Duodenal mucosa (tissue), 2 donors: ENCODE measurements around the gene PLAAT1.

Experiments used
- H3K27ac ChIP-seq: one replicate; pipeline ENCODE4 v1.7.0; 2013; ENCODE audit warnings: low read depth, low read length
- H3K27me3 ChIP-seq, 2 donors: one replicate each; pipeline ENCODE4 v1.7.0; 2013; ENCODE audit warnings: low read length in 2 of 2, control low read depth in 1 of 2; ENCODE audit not compliant: insufficient read depth in 2 of 2, control insufficient read depth in 1 of 2
- H3K36me3 ChIP-seq, 2 donors: one replicate each; pipeline ENCODE4 v1.7.0; 2013; ENCODE audit warnings: low read length in 2 of 2, control low read depth in 1 of 2; ENCODE audit not compliant: insufficient read depth in 2 of 2, control insufficient read depth in 1 of 2
- H3K4me1 ChIP-seq, 2 donors: one replicate each; pipeline ENCODE4 v1.7.0; 2013; ENCODE audit warnings: low read length in 2 of 2, control low read depth in 1 of 2; ENCODE audit not compliant: insufficient read depth in 2 of 2, control insufficient read depth in 1 of 2
- H3K4me3 ChIP-seq, 2 donors: one replicate each; pipeline ENCODE4 v1.7.0; 2013; ENCODE audit warnings: low read length in 2 of 2, low read depth in 1 of 2
- H3K9ac ChIP-seq, 2 donors: one replicate each; pipeline ENCODE4 v1.7.0; 2013; ENCODE audit warnings: low read length in 2 of 2, low read depth in 1 of 2
- H3K9me3 ChIP-seq, 2 donors: one replicate each; pipeline ENCODE4 v1.7.0; 2013; ENCODE audit warnings: low read length in 2 of 2, control low read depth in 1 of 2; ENCODE audit not compliant: control insufficient read depth in 1 of 2

Gene PLAAT1

GRCh38 chr3:193297421-193297820, 56.4 kb downstream of the PLAAT1 start:
- no peaks in the 10 kb centered on the region for H3K4me1 ChIP-seq
- no peak overlapping the region for H3K4me3 ChIP-seq
- H3K27ac ChIP-seq, result no peak overlapping the region
- no peaks in the 10 kb centered on the region for H3K36me3 ChIP-seq
- H3K9me3 ChIP-seq, result no peaks in the 10 kb centered on the region
- H3K27me3 ChIP-seq, result no peaks in the 10 kb centered on the region
- no peak overlapping the region for H3K9ac ChIP-seq

GRCh38 chr3:193301433-193301832, 60.4 kb downstream of the PLAAT1 start:
- Histone ChIP-seq H3K9me3 (no peaks in the 10 kb centered on the region), H3K27ac (no peak overlapping the region), H3K4me1 (no peaks in the 10 kb centered on the region), H3K4me3 (no peak overlapping the region), H3K27me3 (no peaks in the 10 kb centered on the region), H3K36me3 (no peaks in the 10 kb centered on the region), H3K9ac (no peak overlapping the region)

DNA sequence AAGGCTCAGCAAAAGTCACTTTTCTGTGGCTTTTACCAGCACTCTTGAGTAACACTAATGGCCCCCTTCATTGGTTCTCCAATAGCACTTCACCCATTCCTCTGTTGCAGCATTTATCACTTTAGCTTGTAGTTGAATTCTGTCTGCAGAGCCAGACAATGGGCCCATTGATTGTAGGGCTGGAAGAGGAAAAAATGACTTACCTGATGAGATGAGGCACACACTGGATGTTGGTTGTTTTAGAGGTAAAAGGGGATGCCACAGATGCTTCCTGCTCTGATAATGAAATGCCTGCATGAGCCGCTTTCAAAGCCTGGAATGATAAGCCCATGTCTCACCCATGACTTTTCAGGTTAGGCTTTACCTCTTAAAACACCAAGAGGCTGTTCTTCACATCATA, 64.3 kb downstream of the PLAAT1 start:
- Histone ChIP-seq H3K9ac (no peak overlapping the region), H3K9me3 (no peaks in the 10 kb centered on the region), H3K27me3 (no peaks in the 10 kb centered on the region), H3K4me3 (no peak overlapping the region), H3K36me3 (no peaks in the 10 kb centered on the region), H3K27ac (no peak overlapping the region), H3K4me1 (no peaks in the 10 kb centered on the region)

DNA sequence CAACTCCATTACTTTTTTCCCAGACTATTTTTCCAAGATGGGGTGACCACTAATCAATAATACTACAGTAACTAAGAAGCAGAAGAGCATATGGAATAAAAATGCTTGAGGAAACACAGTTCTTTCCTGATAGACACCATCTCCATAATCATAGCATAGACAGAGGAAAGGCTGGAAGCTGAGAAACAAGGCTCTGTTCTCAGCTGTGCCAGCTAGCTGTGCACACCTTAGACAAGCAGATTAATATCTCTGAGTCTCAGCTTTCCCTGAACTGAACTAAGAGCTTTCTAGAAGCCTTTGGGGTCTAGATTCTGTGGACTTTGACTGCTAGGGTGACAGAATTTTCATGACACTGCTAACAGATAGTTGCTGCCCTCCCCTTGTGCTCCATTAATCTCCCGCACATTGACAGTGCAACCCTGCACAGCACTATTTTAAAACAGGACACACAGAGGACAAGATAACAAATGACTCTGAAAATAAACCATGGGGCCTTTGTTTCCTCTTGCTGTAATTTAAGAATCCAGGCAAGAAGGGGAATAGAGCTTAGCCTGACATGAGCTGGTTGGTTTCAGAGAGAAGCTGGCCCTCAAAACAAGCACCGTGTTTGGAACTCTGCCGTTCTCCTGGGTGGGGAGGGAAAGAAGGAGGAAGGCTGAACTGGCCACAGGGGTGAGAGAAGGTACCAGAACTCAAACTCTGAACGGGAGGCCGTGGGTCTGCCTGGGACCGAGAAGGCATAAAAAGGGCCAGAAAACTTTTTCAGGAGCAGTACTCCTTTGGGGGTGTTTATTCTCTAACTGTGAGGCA, 70.1 kb downstream of the PLAAT1 start:
- Histone ChIP-seq H3K9me3 (no peaks in the 10 kb centered on the region), H3K27me3 (no peaks in the 10 kb centered on the region), H3K36me3 (no peaks in the 10 kb centered on the region), H3K9ac (no peak overlapping the region), H3K27ac (no peak overlapping the region), H3K4me3 (no peak overlapping the region), H3K4me1 (no peaks in the 10 kb centered on the region)

DNA sequence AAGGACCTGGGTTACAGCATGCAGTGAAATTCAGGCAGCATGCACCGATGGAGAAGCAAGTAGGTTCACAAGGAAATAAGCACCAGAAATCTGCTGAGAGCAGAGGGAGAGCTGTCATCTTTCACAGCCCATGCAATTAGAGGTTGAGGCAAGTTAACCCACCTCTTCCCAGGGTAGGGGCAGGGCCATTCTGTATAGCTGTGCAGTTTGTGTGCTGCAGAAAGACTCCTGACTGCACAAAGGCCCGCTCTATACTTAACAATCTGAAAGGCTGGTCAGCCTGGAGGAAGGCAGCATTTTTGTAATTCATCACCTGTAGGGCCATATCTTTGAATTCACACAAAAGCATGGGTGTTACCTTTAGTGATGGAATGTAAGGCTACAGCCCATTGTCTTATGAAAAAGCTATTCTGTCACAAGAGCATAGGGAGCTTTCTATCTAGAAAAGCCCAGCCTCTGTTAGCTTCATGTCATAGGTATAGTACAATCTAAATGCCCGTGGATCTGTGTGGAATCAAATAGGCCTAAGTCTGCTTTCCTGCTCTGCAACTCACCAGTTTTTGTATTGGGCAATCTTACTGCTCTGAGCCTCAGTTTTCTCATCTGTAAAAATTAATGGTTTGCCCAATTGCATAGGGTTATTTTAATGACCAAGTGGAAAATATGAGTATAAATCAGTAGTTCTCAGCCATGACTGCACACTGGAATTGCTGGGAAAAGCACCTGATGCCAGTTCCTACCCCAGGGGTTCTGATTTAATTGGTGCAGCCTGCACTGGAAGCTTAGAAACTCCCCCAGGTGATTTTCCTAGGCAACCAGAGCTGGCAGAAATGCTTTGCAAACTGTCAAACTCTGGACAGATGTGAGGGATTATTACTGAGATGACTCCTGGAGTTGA, 72.3 kb downstream of the PLAAT1 start:
- no peaks in the 10 kb centered on the region for H3K27me3 ChIP-seq
- no peaks in the 10 kb centered on the region for H3K4me1 ChIP-seq

DNA sequence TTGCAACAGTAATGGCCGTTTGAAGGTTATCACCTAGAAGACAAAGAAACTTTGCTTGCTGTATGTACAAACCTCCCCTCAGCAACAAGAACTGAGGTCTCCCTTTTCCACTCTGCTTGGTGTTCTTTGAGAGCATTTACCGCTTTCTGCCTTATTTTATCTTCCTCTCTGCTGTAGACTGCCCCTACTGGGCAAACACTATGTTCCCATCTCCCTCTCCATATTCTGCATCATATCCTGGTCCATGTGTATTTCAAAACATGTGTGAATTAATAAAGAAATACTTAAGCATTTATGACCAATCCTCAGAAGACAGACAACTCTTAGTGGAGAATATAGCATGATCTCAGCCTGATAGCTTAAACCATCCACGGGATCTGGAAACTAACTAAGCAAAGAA, 73.1 kb downstream of the PLAAT1 start:
- Histone ChIP-seq H3K27ac (no peak overlapping the region), H3K9ac (no peak overlapping the region), H3K36me3 (no peaks in the 10 kb centered on the region), H3K4me1 (no peaks in the 10 kb centered on the region), H3K4me3 (no peak overlapping the region), H3K9me3 (no peaks in the 10 kb centered on the region), H3K27me3 (no peaks in the 10 kb centered on the region)

More for the DNA sequence above, 72.3 kb downstream of the PLAAT1 start:
- Histone ChIP-seq H3K27ac (no peak overlapping the region), H3K9me3 (no peaks in the 10 kb centered on the region), H3K9ac (no peak overlapping the region), H3K4me3 (no peak overlapping the region), H3K36me3 (no peaks in the 10 kb centered on the region)

GRCh38 chr3:193317682-193318300, 76.8 kb downstream of the PLAAT1 start:
- H3K9me3 ChIP-seq, result no peaks in the 10 kb centered on the region
- H3K4me1 ChIP-seq, result no peaks in the 10 kb centered on the region
- H3K27me3 ChIP-seq, result no peaks in the 10 kb centered on the region
- H3K36me3 ChIP-seq, result no peaks in the 10 kb centered on the region
- no peak overlapping the region for H3K9ac ChIP-seq
- H3K4me3 ChIP-seq, result no peak overlapping the region
- H3K27ac ChIP-seq, result no peak overlapping the region
